Bronchial epithelial cell (primary cell): Measurements from ENCODE around the gene HIKESHI. TPM values are rescaled to one million over a fixed set of nuclear protein-coding genes. Genes with fewer than 3 reads are reported as not detected.
A peak's percentile ranks its signal among the peaks of the same experiment; 100 is the strongest.
"Not testable (repeated sequence)": the region's sequence is repeated elsewhere in the genome, so short reads cannot be mapped to it uniquely, and the experiment has no call there.

Experiments
- DNase-seq: peaks from one replicate; pipeline ENCODE4 v3.0.0-alpha.2; 2010; ENCODE audit warnings: low read depth
- FAIRE-seq: peaks from 2 replicates; lab custom pipeline; 2011; peaks lifted over from hg19 to GRCh38; lab: Jason Lieb, UNC
- H3K27me3 ChIP-seq: 2 replicates; pipeline ENCODE4 v1.5.1; 2011; ENCODE audit warnings: low read length; ENCODE audit not compliant: control insufficient read depth, insufficient read depth
- H3K36me3 ChIP-seq: 2 replicates; pipeline ENCODE4 v1.5.1; 2011; ENCODE audit warnings: low read length; ENCODE audit not compliant: control insufficient read depth, insufficient read depth
- H3K4me3 ChIP-seq: 2 replicates; pipeline ENCODE4 v1.5.1; 2011; ENCODE audit warnings: mild to moderate bottlenecking, low read depth, low read length, control low read depth
- total RNA-seq: library from RNA; depleted of rRNA; stranded (reverse); fragments of >200 nt; gene quantifications from 2 replicates; pipeline ENCODE4 v1.2.1, GENCODE V29; 2014
- TF ChIP-seq, protein P1 (sequence below): IDR thresholded peaks from 2 replicates; pipeline ENCODE4 v1.5.1; 2011; ENCODE audit warnings: mild to moderate bottlenecking, moderate library complexity, low read length, control low read depth, inconsistent platforms; ENCODE audit not compliant: insufficient read depth, severe bottlenecking

Gene HIKESHI
- total RNA-seq, 1 donor from 2014 or later: 48.2 TPM

- H3K4me3 ChIP-seq: no peak overlapping the region
- DNase-seq (no peak), FAIRE-seq (no peak)
- TF ChIP-seq, protein P1, sequence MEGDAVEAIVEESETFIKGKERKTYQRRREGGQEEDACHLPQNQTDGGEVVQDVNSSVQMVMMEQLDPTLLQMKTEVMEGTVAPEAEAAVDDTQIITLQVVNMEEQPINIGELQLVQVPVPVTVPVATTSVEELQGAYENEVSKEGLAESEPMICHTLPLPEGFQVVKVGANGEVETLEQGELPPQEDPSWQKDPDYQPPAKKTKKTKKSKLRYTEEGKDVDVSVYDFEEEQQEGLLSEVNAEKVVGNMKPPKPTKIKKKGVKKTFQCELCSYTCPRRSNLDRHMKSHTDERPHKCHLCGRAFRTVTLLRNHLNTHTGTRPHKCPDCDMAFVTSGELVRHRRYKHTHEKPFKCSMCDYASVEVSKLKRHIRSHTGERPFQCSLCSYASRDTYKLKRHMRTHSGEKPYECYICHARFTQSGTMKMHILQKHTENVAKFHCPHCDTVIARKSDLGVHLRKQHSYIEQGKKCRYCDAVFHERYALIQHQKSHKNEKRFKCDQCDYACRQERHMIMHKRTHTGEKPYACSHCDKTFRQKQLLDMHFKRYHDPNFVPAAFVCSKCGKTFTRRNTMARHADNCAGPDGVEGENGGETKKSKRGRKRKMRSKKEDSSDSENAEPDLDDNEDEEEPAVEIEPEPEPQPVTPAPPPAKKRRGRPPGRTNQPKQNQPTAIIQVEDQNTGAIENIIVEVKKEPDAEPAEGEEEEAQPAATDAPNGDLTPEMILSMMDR: no peak
- no peaks in the 10 kb centered on the region for H3K36me3 ChIP-seq
- no peaks in the 10 kb centered on the region for H3K27me3 ChIP-seq
These were observed 13.1 kb upstream of the HIKESHI start for GRCh38 chr11:86288776-86289507.

DNA sequence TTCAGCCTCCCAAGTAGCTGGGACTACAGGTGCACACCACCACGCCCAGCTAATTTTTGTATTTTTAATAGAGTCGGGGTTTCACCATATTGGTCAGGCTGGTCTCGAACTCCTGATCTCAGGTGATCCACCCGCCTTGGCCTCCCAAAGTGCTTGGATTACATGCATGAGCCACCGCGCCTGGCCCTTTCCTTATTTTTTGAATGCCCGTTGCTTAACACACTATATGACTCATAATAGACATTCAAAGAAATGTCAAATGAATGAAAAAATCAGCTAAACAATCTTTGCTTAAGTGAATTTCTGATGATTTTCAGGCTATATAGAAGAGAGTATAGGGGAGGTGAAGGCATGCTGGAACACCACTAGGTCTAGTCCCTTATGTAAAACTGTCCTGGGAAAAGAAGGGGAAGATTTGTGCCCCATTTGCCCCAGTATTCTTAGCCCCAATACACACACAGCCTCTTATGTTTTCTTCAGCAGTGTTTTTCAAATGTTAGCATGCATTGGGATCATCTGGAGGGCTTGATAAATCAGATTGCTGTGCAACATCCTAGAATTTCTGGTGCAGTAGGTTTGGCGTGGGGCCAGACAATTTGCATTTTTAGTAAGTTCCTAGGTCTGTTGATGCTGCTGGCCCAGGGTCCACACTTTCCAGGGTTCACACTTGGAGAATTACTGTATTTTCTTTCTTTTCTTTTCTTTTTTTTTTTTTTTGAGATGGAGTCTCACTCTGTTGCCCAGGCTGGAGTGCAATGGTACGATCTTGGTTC, 12.3 kb upstream of the HIKESHI start:
- peak; percentile 21 for DNase-seq
- H3K4me3 ChIP-seq, H3K27me3 ChIP-seq, H3K36me3 ChIP-seq, FAIRE-seq: not testable (repeated sequence)

DNA sequence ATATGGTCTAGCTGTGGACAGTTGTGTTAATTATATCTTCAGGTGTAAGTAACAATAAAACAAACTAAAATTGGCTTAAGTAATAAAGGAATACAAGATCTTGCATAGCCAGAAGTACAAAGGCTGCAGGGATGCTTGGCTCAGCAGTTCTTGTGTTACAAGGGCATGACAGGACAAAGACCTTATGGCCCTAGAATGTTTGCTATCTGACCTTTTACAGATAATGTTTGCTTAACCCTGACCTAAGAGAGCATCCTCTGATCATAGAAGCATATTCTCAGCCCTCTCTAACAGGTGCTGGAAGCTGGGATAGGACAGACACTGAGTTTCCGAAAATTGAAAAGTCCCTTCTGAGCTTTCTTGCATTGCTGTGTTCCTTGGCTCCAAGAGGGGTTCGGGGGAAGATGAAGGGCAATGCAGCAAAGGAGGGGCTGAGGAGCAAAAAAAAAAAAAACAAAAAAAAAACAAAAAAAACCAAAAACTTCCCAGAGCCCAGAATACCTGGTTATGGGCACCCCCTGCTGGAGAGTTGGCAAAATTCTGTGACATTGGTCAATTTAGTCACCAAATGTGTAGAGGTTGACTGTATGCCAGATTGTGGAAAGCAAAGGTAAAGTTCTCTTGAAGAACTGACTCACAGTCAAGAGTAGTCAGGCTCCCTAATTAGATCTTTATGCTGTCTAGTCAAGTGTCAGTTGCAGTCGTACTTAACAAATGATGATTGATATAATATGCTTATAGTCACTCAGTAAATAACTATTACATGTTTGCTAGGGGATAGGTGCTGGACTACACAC, 10.4 kb upstream of the HIKESHI start:
- no peak for FAIRE-seq
- Histone ChIP-seq H3K36me3 (no peaks in the 10 kb centered on the region), H3K27me3 (no peaks in the 10 kb centered on the region), H3K4me3 (no peak overlapping the region)
- peak; percentile 79 for DNase-seq
- TF ChIP-seq, protein P1: peak; percentile 61

GRCh38 chr11:86292912-86293616, 9.0 kb upstream of the HIKESHI start:
- no peaks in the 10 kb centered on the region for H3K27me3 ChIP-seq
- TF ChIP-seq, protein P1: no peak
- no peak overlapping the region for H3K4me3 ChIP-seq
- no peaks in the 10 kb centered on the region for H3K36me3 ChIP-seq
- FAIRE-seq: no peak
- no peak for DNase-seq

- FAIRE-seq (no peak), DNase-seq (no peak)
- no peaks in the 10 kb centered on the region for H3K36me3 ChIP-seq
- TF ChIP-seq, protein P1: no peak
- H3K4me3 ChIP-seq: no peak overlapping the region
- no peaks in the 10 kb centered on the region for H3K27me3 ChIP-seq
These were observed 8.0 kb upstream of the HIKESHI start for GRCh38 chr11:86294026-86294425.
